Peyer's patch (tissue), 4 donors: ENCODE results near the gene KAZN. TPM values are rescaled to one million over a fixed set of nuclear protein-coding genes. Genes with fewer than 3 reads are reported as not detected.

ENCODE experiments used
- DNase-seq, 3 donors: peaks; one replicate each; pipeline ENCODE4 v3.0.0-alpha.2; 2017 to 2019
- H3K27ac ChIP-seq, 4 donors: fragments of 200-600 bp; sonication (generic); one replicate each; pipeline ENCODE4 v1.5.1; 2016 to 2019
- H3K27me3 ChIP-seq, 2 donors: fragments of 200-600 bp; sonication (generic); one replicate each; pipeline ENCODE4 v1.5.1; 2019
- H3K36me3 ChIP-seq, 3 donors: fragments of 200-600 bp; sonication (generic); one replicate each; pipeline ENCODE4 v1.5.1; 2016 to 2019
- H3K4me1 ChIP-seq, 4 donors: fragments of 200-600 bp; sonication (generic); one replicate each; pipeline ENCODE4 v1.5.1; 2016 to 2019
- H3K4me3 ChIP-seq, 4 donors: fragments of 200-600 bp; sonication (generic); 1 replicate in 3 of 4; 2 replicates in 1 of 4; pipeline ENCODE4 v1.5.1; 2016 to 2019; ENCODE audit warnings: mild to moderate bottlenecking in 1 of 4
- H3K9me3 ChIP-seq, 4 donors: fragments of 200-600 bp; sonication (generic); one replicate each; pipeline ENCODE4 v1.5.1; 2016 to 2019; ENCODE audit warnings: mild to moderate bottlenecking in 1 of 4
- POLR2A ChIP-seq, 2 donors: fragments of 450-650 bp; IDR thresholded peaks; one replicate each; pipeline ENCODE4 v1.5.1; 2017; ENCODE audit warnings: antibody characterized with exemption in 2 of 2, mild to moderate bottlenecking in 2 of 2, moderate library complexity in 2 of 2
- total RNA-seq, 4 donors: library from RNA; depleted of rRNA; stranded (reverse); fragments of >200 nt; gene quantifications; one replicate each; pipeline ENCODE4 v1.1.0, GENCODE V29; 2016
- TF ChIP-seq, protein P1 (sequence below), 6 experiments: fragments of 450-650 bp in 4 of 6; fragments of 200-600 bp in 2 of 6; sonication (generic) in 1 of 6; IDR thresholded peaks; one replicate each; pipeline ENCODE4 v1.5.1; 2017 to 2019; ENCODE audit warnings: antibody characterized with exemption in 6 of 6, mild to moderate bottlenecking in 3 of 6, moderate library complexity in 1 of 6

KAZN gene
- total RNA-seq, 4 donors from 2014 or later = 14.9 to 25.5 (median 21.7) TPM

DNA sequence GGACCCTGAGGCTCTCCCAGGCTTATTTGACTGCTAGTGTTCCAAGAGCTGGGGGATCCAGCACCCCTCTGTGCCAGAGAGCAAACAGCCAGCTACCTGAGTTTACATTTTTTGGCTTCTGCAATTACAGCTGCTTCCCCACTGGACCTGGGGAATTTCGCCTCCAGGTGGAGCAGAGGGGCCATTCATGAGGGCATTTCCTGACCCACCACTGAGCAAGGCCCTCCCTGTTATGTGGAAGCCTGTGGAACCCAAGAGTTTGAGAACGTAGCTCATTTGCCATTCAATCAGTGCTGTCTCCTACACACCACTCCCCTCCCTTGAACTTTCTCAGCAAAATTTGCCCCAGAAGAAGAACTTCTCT, 512.4 kb downstream of the KAZN start:
- DNase-seq = no peak
- Histone ChIP-seq H3K36me3 (no peaks in the 10 kb centered on the region), H3K4me3 (no peak overlapping the region), H3K27ac (no peak overlapping the region), H3K9me3 (no peaks in the 10 kb centered on the region), H3K4me1 (no peaks in the 10 kb centered on the region), H3K27me3 (no peaks in the 10 kb centered on the region)
- TF ChIP-seq POLR2A (IDR thresholded peaks at IDR 0.05) = no peak
- TF ChIP-seq, protein P1, sequence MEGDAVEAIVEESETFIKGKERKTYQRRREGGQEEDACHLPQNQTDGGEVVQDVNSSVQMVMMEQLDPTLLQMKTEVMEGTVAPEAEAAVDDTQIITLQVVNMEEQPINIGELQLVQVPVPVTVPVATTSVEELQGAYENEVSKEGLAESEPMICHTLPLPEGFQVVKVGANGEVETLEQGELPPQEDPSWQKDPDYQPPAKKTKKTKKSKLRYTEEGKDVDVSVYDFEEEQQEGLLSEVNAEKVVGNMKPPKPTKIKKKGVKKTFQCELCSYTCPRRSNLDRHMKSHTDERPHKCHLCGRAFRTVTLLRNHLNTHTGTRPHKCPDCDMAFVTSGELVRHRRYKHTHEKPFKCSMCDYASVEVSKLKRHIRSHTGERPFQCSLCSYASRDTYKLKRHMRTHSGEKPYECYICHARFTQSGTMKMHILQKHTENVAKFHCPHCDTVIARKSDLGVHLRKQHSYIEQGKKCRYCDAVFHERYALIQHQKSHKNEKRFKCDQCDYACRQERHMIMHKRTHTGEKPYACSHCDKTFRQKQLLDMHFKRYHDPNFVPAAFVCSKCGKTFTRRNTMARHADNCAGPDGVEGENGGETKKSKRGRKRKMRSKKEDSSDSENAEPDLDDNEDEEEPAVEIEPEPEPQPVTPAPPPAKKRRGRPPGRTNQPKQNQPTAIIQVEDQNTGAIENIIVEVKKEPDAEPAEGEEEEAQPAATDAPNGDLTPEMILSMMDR (IDR thresholded peaks at IDR 0.05) = no peak

DNA sequence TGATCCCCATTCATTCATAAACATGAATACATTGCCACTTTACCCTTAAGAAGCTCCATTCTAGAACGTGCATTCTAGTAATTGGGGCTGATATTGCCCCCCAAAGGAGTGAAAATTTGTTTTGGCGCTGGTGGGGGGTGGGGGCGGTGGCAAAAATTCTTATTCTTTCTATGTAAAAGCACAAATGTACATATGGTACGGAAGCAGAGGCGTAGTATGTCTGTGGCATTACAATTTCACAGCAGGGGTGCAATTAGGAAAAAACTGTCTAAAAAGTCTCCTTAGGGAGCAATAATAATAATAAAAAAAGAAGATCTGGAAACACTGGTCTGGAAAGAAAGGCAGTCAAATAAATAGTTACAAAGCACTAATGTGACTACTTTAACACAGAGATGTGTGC, 514.7 kb downstream of the KAZN start:
- H3K9me3 ChIP-seq = no peaks in the 10 kb centered on the region
- H3K4me3 ChIP-seq = no peak overlapping the region
- TF ChIP-seq, protein P1 (IDR thresholded peaks at IDR 0.05) = no peak
- no peak for TF ChIP-seq POLR2A (IDR thresholded peaks at IDR 0.05)
- no peak for DNase-seq
- no peaks in the 10 kb centered on the region for H3K4me1 ChIP-seq
- H3K27me3 ChIP-seq = no peaks in the 10 kb centered on the region
- no peak overlapping the region for H3K27ac ChIP-seq
- no peaks in the 10 kb centered on the region for H3K36me3 ChIP-seq

DNA sequence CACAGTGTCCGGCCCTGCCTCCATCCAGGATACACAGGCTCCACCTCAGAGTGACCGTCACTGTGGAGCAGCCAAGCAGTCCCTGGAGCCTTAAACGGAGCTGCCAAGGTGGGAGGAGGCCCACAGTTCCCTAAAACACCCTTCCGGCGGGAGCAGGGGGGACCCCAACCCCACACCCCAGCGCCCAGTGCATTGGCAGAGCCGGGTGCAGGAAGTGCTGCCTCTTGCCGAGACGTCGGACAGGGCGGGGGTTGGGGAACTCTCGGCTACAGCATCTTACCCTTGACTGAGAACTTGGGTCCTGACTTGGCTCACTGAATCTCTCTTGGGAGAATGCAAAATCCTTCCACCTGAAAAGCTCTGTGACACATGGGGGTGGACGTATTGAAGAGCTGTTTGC, 516.4 kb downstream of the KAZN start:
- Histone ChIP-seq H3K4me3 (no peak overlapping the region), H3K4me1 (no peaks in the 10 kb centered on the region), H3K9me3 (no peaks in the 10 kb centered on the region), H3K36me3 (no peaks in the 10 kb centered on the region), H3K27ac (no peak overlapping the region), H3K27me3 (no peaks in the 10 kb centered on the region)
- TF ChIP-seq, protein P1 (IDR thresholded peaks at IDR 0.05) = no peak
- TF ChIP-seq POLR2A (IDR thresholded peaks at IDR 0.05) = no peak
- DNase-seq = no peak

DNA sequence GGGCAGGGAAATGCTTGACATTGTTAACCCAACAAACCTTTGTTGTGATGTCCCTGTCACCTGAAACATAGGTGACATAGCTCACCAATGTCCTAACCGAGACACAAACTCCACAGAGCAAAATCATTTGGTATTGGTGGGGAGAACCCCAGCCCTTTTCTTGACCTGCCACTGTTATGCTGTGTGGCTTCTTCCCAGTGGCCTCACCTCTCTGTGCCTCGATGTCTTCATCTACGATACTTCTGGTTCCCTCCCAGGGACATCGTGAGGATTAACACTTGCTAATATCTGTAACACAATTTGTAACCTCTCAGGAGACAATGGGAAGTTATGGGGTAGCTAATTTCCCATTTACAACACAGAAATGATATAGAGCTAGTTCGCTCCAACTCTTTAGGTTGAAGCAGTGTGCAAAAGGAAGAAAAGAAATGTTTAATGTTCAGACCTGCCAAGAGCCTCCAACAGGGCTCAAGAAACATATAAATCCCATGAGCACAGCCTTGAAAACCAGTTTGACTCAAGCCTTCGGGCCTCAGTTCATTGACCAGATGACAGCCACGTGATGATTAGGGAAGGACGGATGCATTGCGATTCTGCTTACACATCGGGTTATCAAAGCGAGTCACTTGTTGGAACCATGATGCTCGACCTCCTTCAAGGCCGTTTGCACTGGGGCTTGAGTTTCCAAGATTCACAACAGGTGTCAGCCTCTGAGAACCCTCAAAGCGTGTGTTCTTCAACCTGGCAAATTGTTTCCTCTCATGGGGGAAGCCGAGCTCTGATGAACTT, 517.3 kb downstream of the KAZN start:
- Histone ChIP-seq H3K36me3 (no peaks in the 10 kb centered on the region), H3K27ac (no peak overlapping the region), H3K27me3 (no peaks in the 10 kb centered on the region), H3K4me3 (no peak overlapping the region), H3K9me3 (no peaks in the 10 kb centered on the region), H3K4me1 (no peaks in the 10 kb centered on the region)
- no peak for DNase-seq
- TF ChIP-seq, protein P1 (IDR thresholded peaks at IDR 0.05) = no peak
- no peak for TF ChIP-seq POLR2A (IDR thresholded peaks at IDR 0.05)

DNA sequence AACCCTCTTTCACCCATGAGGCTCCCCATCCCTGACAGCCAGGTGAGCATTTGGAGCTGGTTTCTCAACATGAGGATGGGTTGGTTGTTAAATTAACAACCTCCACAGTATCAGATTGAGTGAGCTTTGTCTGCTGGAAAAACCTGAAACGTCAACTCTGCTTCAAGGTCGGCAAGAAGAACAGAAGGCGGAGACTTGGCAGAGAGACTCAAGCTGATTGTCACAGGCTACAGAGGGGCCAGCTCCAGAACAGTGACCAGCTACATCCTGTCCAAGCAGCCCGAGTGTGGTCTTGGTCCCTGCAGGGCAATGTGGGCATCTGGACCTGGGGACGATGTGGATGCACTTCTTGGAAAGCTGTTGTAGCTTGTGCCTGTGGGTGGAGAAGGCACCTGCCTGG, 518.5 kb downstream of the KAZN start:
- TF ChIP-seq, protein P1 (IDR thresholded peaks at IDR 0.05) = no peak
- no peak for TF ChIP-seq POLR2A (IDR thresholded peaks at IDR 0.05)
- no peak overlapping the region for H3K4me3 ChIP-seq
- H3K36me3 ChIP-seq = no peaks in the 10 kb centered on the region
- no peaks in the 10 kb centered on the region for H3K4me1 ChIP-seq
- H3K27me3 ChIP-seq = no peaks in the 10 kb centered on the region
- DNase-seq = no peak
- H3K27ac ChIP-seq = no peak overlapping the region
- no peaks in the 10 kb centered on the region for H3K9me3 ChIP-seq
